ENCODE results near the gene POLR2J3. TPM values are rescaled to one million over a fixed set of nuclear protein-coding genes. Genes with fewer than 3 reads are reported as not detected.
"Not testable (repeated sequence)": the region's sequence is repeated elsewhere in the genome, so short reads cannot be mapped to it uniquely, and the experiment has no call there.

POLR2J3 gene
- total RNA-seq, 2 experiments from 2014 or later, result 53.2 to 53.8 TPM

DNA sequence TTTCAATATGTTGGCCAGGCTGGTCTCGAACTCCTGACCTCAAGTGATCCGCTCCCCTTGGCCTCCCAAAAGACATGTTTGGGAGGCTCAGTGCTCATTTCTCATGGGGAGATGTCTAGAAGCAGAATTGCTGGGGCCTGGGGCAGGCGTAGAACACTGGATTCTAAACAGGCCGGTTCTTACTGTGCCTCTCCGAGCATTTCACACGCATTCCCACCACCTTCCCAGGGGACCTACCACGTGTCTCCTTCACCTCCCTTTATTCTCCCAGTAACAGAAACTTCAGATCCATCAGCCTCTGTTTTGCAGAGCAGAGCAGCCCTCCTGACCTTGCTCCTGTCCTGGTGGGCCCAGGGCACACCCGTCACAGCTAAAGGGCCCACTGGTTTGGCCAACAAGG, 45.2 kb downstream of the POLR2J3 start:
- POLR2A ChIA-PET; H3K9me3 Mint-ChIP-seq; H3K27me3 Mint-ChIP-seq; H3K36me3 Mint-ChIP-seq (ENCODE audit: low read depth); DNase-seq; H3K4me3 Mint-ChIP-seq; H3K27ac Mint-ChIP-seq; CTCF ChIA-PET; H3K4me1 Mint-ChIP-seq: not testable (repeated sequence)

- H3K27me3 Mint-ChIP-seq; H3K4me1 Mint-ChIP-seq; DNase-seq; H3K9me3 Mint-ChIP-seq; POLR2A ChIA-PET; H3K4me3 Mint-ChIP-seq; H3K27ac Mint-ChIP-seq; H3K36me3 Mint-ChIP-seq (ENCODE audit: low read depth); CTCF ChIA-PET: not testable (repeated sequence)
These were observed 47.6 kb downstream of the POLR2J3 start for GRCh38 chr7:102524803-102525202.

GRCh38 chr7:102520797-102521196, 51.6 kb downstream of the POLR2J3 start:
- H3K4me3 Mint-ChIP-seq; H3K27ac Mint-ChIP-seq; H3K36me3 Mint-ChIP-seq (ENCODE audit: low read depth); POLR2A ChIA-PET; H3K4me1 Mint-ChIP-seq; H3K9me3 Mint-ChIP-seq; H3K27me3 Mint-ChIP-seq; CTCF ChIA-PET; DNase-seq: not testable (repeated sequence)

- POLR2A ChIA-PET; H3K9me3 Mint-ChIP-seq; H3K4me1 Mint-ChIP-seq; CTCF ChIA-PET; H3K27ac Mint-ChIP-seq; H3K27me3 Mint-ChIP-seq; H3K36me3 Mint-ChIP-seq (ENCODE audit: low read depth): not testable (repeated sequence)
- H3K4me3 Mint-ChIP-seq, result peak within 1 kb of the TSS; percentile 13
- DNase-seq, result peak; percentile 25
These were observed 54.7 kb downstream of the POLR2J3 start, which contains the start of gene RASA4B for GRCh38 chr7:102517550-102518147. Gene RASA4B, minus strand, starts transcription at chr7:102517777. Its CDS starts 67 bp downstream, at chr7:102517710.

Other genes starting within 250 kb of the POLR2J3 start
- gene SPDYE6, start 216.1 kb downstream of the POLR2J3 start, total RNA-seq, result not detected
- 10 to 100 TPM; 26.2 to 31.9 TPM for gene PRKRIP1, start 176.2 kb downstream of the POLR2J3 start, total RNA-seq
- gene ORAI2, start 139.0 kb downstream of the POLR2J3 start, total RNA-seq, result 10 to 100 TPM; 61.2 to 63.7 TPM
- gene ALKBH4, start 107.7 kb downstream of the POLR2J3 start, total RNA-seq, result 10 to 100 TPM; 10.5 to 12.9 TPM
- gene LRWD1, start 107.6 kb downstream of the POLR2J3 start, total RNA-seq, result 10 to 100 TPM; 18.2 to 20.5 TPM
- gene POLR2J, start 93.7 kb downstream of the POLR2J3 start, total RNA-seq, result 10 to 100 TPM; 44.3 to 56.4 TPM
- 10 to 100 TPM; 23.2 to 26.9 TPM for gene RASA4B, start 54.8 kb downstream of the POLR2J3 start, total RNA-seq
- gene UPK3BL2, start 28.9 kb downstream of the POLR2J3 start, total RNA-seq, result 10 to 100 TPM; 44.9 to 52.4 TPM
- gene SPDYE2, start 21.4 kb downstream of the POLR2J3 start, total RNA-seq, result under 1 TPM in 1 of 2 experiments, not detected in 1; 0.15 TPM
- 10 to 100 TPM; 19.7 to 21.1 TPM for gene RASA4, start 44.2 kb upstream of the POLR2J3 start, total RNA-seq
- gene UPK3BL1, start 70.2 kb upstream of the POLR2J3 start, total RNA-seq, result 1 to 10 TPM in 1 of 2 experiments, not detected in 1; 9.4 TPM
- not detected for gene SPDYE2B, start 77.7 kb upstream of the POLR2J3 start, total RNA-seq
- 10 to 100 TPM; 36.6 to 37.4 TPM for gene POLR2J2, start 99.1 kb upstream of the POLR2J3 start, total RNA-seq
- 1 to 10 TPM; 8.3 to 8.4 TPM for gene FAM185A, start 176.4 kb upstream of the POLR2J3 start, total RNA-seq